Measurements from ENCODE around the gene LRRC71.

DNA sequence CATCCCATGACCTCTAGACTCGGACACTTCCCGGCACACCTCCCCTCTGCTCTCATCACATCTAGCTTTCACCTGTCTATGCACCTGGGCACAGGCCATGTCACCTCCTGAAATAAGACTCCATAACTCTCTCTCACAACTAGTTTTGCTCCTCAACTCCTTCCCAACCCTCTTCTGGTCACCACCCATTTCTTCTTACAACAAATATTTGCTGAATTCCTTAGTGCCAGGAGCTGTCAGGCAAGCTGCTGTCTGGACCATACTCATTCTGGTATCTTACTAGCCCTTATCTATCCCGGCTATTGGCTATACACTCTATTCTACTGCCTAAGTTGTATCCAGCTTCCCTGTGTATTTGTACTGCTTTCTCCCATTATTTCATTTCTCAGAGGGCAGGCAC, 49.1 kb downstream of the LRRC71 start:
- TF ChIP-seq, protein P1, sequence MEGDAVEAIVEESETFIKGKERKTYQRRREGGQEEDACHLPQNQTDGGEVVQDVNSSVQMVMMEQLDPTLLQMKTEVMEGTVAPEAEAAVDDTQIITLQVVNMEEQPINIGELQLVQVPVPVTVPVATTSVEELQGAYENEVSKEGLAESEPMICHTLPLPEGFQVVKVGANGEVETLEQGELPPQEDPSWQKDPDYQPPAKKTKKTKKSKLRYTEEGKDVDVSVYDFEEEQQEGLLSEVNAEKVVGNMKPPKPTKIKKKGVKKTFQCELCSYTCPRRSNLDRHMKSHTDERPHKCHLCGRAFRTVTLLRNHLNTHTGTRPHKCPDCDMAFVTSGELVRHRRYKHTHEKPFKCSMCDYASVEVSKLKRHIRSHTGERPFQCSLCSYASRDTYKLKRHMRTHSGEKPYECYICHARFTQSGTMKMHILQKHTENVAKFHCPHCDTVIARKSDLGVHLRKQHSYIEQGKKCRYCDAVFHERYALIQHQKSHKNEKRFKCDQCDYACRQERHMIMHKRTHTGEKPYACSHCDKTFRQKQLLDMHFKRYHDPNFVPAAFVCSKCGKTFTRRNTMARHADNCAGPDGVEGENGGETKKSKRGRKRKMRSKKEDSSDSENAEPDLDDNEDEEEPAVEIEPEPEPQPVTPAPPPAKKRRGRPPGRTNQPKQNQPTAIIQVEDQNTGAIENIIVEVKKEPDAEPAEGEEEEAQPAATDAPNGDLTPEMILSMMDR (conservative IDR thresholded peaks at IDR 0.05; ENCODE audit: low read depth in 2 of 2), result no peak
- TF ChIP-seq, protein P2, sequence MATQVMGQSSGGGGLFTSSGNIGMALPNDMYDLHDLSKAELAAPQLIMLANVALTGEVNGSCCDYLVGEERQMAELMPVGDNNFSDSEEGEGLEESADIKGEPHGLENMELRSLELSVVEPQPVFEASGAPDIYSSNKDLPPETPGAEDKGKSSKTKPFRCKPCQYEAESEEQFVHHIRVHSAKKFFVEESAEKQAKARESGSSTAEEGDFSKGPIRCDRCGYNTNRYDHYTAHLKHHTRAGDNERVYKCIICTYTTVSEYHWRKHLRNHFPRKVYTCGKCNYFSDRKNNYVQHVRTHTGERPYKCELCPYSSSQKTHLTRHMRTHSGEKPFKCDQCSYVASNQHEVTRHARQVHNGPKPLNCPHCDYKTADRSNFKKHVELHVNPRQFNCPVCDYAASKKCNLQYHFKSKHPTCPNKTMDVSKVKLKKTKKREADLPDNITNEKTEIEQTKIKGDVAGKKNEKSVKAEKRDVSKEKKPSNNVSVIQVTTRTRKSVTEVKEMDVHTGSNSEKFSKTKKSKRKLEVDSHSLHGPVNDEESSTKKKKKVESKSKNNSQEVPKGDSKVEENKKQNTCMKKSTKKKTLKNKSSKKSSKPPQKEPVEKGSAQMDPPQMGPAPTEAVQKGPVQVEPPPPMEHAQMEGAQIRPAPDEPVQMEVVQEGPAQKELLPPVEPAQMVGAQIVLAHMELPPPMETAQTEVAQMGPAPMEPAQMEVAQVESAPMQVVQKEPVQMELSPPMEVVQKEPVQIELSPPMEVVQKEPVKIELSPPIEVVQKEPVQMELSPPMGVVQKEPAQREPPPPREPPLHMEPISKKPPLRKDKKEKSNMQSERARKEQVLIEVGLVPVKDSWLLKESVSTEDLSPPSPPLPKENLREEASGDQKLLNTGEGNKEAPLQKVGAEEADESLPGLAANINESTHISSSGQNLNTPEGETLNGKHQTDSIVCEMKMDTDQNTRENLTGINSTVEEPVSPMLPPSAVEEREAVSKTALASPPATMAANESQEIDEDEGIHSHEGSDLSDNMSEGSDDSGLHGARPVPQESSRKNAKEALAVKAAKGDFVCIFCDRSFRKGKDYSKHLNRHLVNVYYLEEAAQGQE (IDR thresholded peaks at IDR 0.05; ENCODE audit: unreplicated experiment), result no peak
- no peak for TF ChIP-seq CREB1 (CRISPR knock-in tag; IDR thresholded peaks at IDR 0.05; ENCODE audit: low read depth)
- TF ChIP-seq EZH2phosphoT487 (IDR thresholded peaks at IDR 0.05; ENCODE audit: unreplicated experiment), result no peak
- TF ChIP-seq POLR2AphosphoS5 (IDR thresholded peaks at IDR 0.05; ENCODE audit: low read depth), result no peak
- no peak for TF ChIP-seq EZH2 (IDR thresholded peaks at IDR 0.05; ENCODE audit: low read depth, unreplicated experiment)
- no peak for TF ChIP-seq JUNB (IDR thresholded peaks at IDR 0.05; ENCODE audit: unreplicated experiment)
- TF ChIP-seq, protein P3, sequence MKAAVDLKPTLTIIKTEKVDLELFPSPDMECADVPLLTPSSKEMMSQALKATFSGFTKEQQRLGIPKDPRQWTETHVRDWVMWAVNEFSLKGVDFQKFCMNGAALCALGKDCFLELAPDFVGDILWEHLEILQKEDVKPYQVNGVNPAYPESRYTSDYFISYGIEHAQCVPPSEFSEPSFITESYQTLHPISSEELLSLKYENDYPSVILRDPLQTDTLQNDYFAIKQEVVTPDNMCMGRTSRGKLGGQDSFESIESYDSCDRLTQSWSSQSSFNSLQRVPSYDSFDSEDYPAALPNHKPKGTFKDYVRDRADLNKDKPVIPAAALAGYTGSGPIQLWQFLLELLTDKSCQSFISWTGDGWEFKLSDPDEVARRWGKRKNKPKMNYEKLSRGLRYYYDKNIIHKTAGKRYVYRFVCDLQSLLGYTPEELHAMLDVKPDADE (IDR thresholded peaks at IDR 0.05), result no peak
- no peak for TF ChIP-seq NANOG (IDR thresholded peaks at IDR 0.05; ENCODE audit: borderline replicate concordance)
- TF ChIP-seq ZNF331 (CRISPR knock-in tag; IDR thresholded peaks at IDR 0.05; ENCODE audit: low read depth), result no peak
- TF ChIP-seq STAT1 (IDR thresholded peaks at IDR 0.05; ENCODE audit: unreplicated experiment), result no peak

Measured in GM23338 (cell line).